OCI-LY3 (cell line): ENCODE measurements around the gene FSTL3.

Source experiments
- H2AFZ ChIP-seq: fragments of 200-600, 300-600 bp; shearing (Covaris generic); 2 replicates; pipeline ENCODE4 v1.6.0; 2014; ENCODE audit warnings: antibody characterized with exemption, low read depth, low read length
- H3K27ac ChIP-seq: fragments of 200-600, 300-600 bp; sonication (generic); 2 replicates; pipeline ENCODE4 v1.5.1; 2014; ENCODE audit warnings: mild to moderate bottlenecking, low read length, moderate library complexity, mixed read lengths
- H3K27me3 ChIP-seq: fragments of 200-600, 300-600 bp; sonication (generic); 2 replicates; pipeline ENCODE4 v1.6.1; 2014; ENCODE audit warnings: low read depth, low read length, mixed read lengths
- H3K36me3 ChIP-seq: fragments of 200-600, 300-600 bp; sonication (generic); replicated peaks from 2 replicates; pipeline ENCODE3; 2014; ENCODE audit warnings: low read depth, low read length, mixed read lengths
- H3K4me1 ChIP-seq: fragments of 300-600, 200-600 bp; sonication (generic); 2 replicates; pipeline ENCODE4 v1.6.1; 2014; ENCODE audit warnings: low read length, mixed read lengths
- H3K4me2 ChIP-seq: fragments of 200-600, 300-600 bp; sonication (generic); 2 replicates; pipeline ENCODE4 v1.6.1; 2014; ENCODE audit warnings: low read length, mixed read lengths
- H3K4me3 ChIP-seq: fragments of 300-600, 200-600 bp; sonication (generic); 2 replicates; pipeline ENCODE4 v1.5.1; 2014; ENCODE audit warnings: antibody characterized with exemption, mild to moderate bottlenecking, low read length, moderate library complexity
- H3K79me2 ChIP-seq: fragments of 300-600, 200-600 bp; shearing (Covaris generic); 2 replicates; pipeline ENCODE4 v1.6.1; 2014; ENCODE audit warnings: mild to moderate bottlenecking, low read length, mixed read lengths
- H3K9ac ChIP-seq: fragments of 300-600, 200-600 bp; shearing (Covaris generic); 2 replicates; pipeline ENCODE4 v1.6.0; 2014; ENCODE audit warnings: mild to moderate bottlenecking, low read length, moderate library complexity
- H3K9me3 ChIP-seq: fragments of 200-600, 300-600 bp; shearing (Covaris generic); 2 replicates; pipeline ENCODE4 v1.6.1; 2014; ENCODE audit warnings: low read length, mixed read lengths; ENCODE audit not compliant: insufficient read depth
- H4K20me1 ChIP-seq: fragments of 200-600, 300-600 bp; sonication (generic); 2 replicates; pipeline ENCODE4 v1.6.1; 2016; ENCODE audit warnings: low read length, mixed read lengths; ENCODE audit not compliant: insufficient read depth
- EZH2phosphoT487 ChIP-seq: fragments of 200-600 bp; shearing (Covaris generic); IDR thresholded peaks from 2 replicates; pipeline ENCODE4 v1.6.1; 2018; ENCODE audit warnings: antibody characterized with exemption, mixed run types, low read depth
- TF ChIP-seq, protein P1 (sequence below): fragments of 200-600, 300-600 bp; sonication (generic); IDR thresholded peaks from 2 replicates; pipeline ENCODE4 v1.5.1; 2014; ENCODE audit warnings: antibody characterized with exemption, low read length, low read depth

FSTL3 gene

DNA sequence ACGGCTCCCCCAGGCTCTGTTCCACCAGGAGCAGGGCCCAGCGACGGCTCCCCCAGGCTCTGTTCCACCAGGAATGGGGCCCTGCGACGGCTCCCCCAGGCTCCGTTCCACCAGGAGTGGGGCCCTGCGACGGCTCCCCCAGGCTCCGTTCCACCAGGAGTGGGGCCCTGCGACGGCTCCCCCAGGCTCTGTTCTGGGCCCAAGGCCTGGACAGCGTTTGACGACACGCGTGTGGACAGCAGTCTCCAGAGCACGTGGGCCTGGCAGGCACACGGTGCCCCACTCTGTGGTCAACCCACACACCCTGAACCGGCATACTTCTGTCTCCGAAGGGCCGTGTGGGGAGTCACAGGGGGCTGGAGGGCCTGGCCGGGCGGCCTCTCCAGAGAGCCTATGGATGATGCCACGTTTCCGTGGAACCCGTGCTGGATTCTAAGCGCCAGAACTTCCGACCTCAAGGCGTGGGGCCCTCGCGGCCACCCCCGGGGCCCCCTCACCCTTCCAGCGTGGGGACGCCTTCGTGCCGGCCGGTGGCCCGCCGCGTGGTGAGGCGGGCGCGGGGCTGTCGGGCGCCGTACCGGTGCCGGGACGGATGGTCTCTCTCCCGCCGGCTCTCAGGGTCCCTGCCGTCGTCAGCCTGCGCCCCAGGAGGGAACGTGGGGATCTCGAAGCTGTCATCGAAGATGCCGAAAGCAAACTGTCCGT lies 24.9 kb upstream of the FSTL3 start:
- TF ChIP-seq, protein P1, sequence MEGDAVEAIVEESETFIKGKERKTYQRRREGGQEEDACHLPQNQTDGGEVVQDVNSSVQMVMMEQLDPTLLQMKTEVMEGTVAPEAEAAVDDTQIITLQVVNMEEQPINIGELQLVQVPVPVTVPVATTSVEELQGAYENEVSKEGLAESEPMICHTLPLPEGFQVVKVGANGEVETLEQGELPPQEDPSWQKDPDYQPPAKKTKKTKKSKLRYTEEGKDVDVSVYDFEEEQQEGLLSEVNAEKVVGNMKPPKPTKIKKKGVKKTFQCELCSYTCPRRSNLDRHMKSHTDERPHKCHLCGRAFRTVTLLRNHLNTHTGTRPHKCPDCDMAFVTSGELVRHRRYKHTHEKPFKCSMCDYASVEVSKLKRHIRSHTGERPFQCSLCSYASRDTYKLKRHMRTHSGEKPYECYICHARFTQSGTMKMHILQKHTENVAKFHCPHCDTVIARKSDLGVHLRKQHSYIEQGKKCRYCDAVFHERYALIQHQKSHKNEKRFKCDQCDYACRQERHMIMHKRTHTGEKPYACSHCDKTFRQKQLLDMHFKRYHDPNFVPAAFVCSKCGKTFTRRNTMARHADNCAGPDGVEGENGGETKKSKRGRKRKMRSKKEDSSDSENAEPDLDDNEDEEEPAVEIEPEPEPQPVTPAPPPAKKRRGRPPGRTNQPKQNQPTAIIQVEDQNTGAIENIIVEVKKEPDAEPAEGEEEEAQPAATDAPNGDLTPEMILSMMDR: no peak
- no peak for TF ChIP-seq EZH2phosphoT487
- Histone ChIP-seq H3K27ac (no peak overlapping the region), H2AFZ (no peak overlapping the region), H3K27me3 (no peaks in the 10 kb centered on the region), H3K4me2 (no peak overlapping the region), H3K9ac (no peak overlapping the region), H3K4me3 (no peak overlapping the region), H3K9me3 (no peaks in the 10 kb centered on the region), H4K20me1 (peaks cover 52% of the 10 kb centered on the region), H3K79me2 (peaks cover 56% of the 10 kb centered on the region), H3K4me1 (no peaks in the 10 kb centered on the region), H3K36me3 (peaks cover 59% of the 10 kb centered on the region)

DNA sequence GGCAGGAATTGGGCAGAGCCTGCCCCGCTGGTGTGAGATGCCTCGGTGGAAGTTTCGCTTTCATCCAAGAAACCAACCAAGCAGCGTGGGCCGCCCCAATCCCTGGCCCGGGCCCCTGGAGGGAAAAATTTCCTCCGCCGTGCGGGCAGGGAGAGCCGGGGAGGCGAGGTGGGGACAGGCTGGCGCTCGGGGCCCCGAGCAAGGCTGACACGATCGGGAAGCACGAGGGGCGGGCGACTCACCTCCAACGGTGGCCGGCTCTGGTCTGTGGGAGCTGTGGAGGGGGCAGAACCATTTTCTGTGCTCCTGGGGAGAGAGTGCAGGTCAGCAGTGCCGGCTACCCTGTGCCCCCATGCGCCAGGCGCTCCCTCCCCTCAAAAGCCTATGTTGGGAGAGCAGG lies 24.2 kb upstream of the FSTL3 start:
- no peaks in the 10 kb centered on the region for H3K27me3 ChIP-seq
- H3K36me3 ChIP-seq: peaks cover 56% of the 10 kb centered on the region
- peaks cover 59% of the 10 kb centered on the region for H4K20me1 ChIP-seq
- no peak overlapping the region for H3K9ac ChIP-seq
- no peaks in the 10 kb centered on the region for H3K9me3 ChIP-seq
- no peak overlapping the region for H3K4me2 ChIP-seq
- no peak overlapping the region for H3K27ac ChIP-seq
- peaks cover 63% of the 10 kb centered on the region for H3K79me2 ChIP-seq
- no peak overlapping the region for H3K4me3 ChIP-seq
- TF ChIP-seq, protein P1: no peak
- no peak for TF ChIP-seq EZH2phosphoT487
- no peak overlapping the region for H2AFZ ChIP-seq
- H3K4me1 ChIP-seq: no peaks in the 10 kb centered on the region

DNA sequence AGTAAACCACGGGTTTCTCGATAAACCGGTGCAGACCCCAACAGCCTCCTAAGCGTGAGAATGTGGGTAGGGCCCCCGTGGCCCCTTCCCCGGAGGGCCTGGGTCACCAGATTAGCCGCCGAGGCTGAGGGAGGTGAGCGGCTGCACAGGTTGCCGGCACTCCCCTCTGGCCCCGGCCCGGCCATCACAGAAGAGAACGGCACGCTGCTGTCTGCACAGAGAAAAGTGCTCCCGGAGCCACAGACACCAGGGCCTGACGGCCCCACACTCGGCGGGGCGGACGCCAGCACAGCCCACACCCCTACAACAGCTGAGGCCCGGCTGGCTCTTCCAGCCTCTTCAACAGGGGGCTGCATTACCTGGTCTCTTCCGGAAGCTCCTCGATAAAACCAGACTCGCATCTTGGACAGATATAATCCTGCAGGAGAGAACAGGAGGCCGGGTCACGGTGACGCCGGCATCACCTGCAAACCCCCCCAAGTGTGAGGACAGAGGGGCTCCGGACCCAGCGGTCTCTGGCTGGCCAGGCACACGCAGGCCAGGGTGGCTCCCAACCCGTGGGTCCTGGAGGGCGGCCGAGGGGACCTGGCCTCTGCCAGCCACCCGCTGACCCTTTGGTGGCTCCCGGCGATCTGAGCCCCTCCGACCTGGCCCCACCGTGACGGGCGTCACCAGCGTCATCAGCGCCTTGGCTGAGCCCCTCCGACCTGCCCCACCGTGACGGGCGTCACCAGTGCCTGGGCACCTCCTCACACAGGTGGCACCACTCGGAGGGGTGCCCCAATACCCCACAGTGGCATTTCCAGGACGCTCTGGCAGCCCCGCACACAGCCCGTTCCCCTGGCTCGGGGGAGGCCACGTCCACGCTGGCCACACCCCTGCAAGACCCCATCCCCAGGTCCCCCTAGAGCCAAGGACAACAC lies 23.5 kb upstream of the FSTL3 start:
- Histone ChIP-seq H3K4me2 (no peak overlapping the region), H3K27ac (no peak overlapping the region), H3K27me3 (no peaks in the 10 kb centered on the region), H3K9me3 (no peaks in the 10 kb centered on the region), H3K9ac (no peak overlapping the region), H3K79me2 (peaks cover 70% of the 10 kb centered on the region), H4K20me1 (peaks cover 67% of the 10 kb centered on the region), H2AFZ (no peak overlapping the region), H3K4me1 (no peaks in the 10 kb centered on the region), H3K36me3 (peaks cover 56% of the 10 kb centered on the region), H3K4me3 (no peak overlapping the region)
- TF ChIP-seq, protein P1: no peak
- no peak for TF ChIP-seq EZH2phosphoT487

DNA sequence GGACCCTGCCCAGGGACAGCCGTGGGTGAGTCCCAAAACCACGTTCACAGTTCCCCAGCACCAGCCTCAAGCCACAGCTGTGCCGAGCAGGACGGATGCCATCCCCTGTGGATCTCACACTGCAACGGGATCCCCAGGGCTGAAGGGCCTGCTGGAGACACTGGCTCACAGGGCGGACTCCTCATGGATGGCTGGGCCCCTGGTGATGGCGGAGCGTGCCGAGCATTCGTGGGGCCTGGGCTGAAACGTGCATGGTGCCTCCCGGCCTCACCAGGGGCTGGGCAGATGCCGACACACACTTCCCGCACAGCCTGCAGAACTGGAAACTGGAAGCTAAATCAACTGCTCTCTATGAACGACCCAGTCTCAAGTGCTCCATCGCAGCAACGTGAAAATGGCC lies 22.8 kb upstream of the FSTL3 start:
- Histone ChIP-seq H3K27me3 (no peaks in the 10 kb centered on the region), H4K20me1 (peaks cover 74% of the 10 kb centered on the region), H2AFZ (no peak overlapping the region), H3K4me3 (no peak overlapping the region), H3K4me1 (no peaks in the 10 kb centered on the region), H3K9me3 (no peaks in the 10 kb centered on the region), H3K9ac (no peak overlapping the region), H3K36me3 (peaks cover 61% of the 10 kb centered on the region), H3K4me2 (no peak overlapping the region), H3K79me2 (peaks cover 77% of the 10 kb centered on the region), H3K27ac (no peak overlapping the region)
- TF ChIP-seq EZH2phosphoT487: no peak
- TF ChIP-seq, protein P1: no peak
